Brain microvascular endothelial cell (primary cell): Measurements from ENCODE around the gene TUBB4A.

Experiments
- DNase-seq: peaks from one replicate; pipeline ENCODE4 v3.0.0-alpha.2; 2020
- H3K27ac ChIP-seq: fragments of 250-450 bp; sonication (Bioruptor Pico); 2 replicates; pipeline ENCODE4 v1.5.1; 2020; ENCODE audit warnings: mild to moderate bottlenecking, moderate library complexity
- H3K27me3 ChIP-seq: fragments of 250-450 bp; sonication (Bioruptor Pico); replicated peaks from 2 replicates; pipeline ENCODE4 v1.5.1; 2020; ENCODE audit warnings: mild to moderate bottlenecking
- H3K36me3 ChIP-seq: fragments of 250-450 bp; sonication (Bioruptor Pico); replicated peaks from 2 replicates; pipeline ENCODE4 v1.5.1; 2020; ENCODE audit warnings: mild to moderate bottlenecking
- H3K4me3 ChIP-seq: 2 replicates; pipeline ENCODE4 v1.5.1; 2011; ENCODE audit warnings: low read depth, mild to moderate bottlenecking, control low read depth, low read length, moderate library complexity
- CTCF ChIP-seq: IDR thresholded peaks from 2 replicates; pipeline ENCODE4 v1.5.1; 2011; ENCODE audit warnings: low read depth, mild to moderate bottlenecking, moderate library complexity, low read length, control low read depth, inconsistent platforms; ENCODE audit errors: missing control alignments
- in situ Hi-C: cut with HindIII; loops from 2 replicates; pipeline ENCODE4 v1.10.0; 2017; ENCODE audit warnings: low sequenced_read_pairs, low pct_ligation_motif_present

The TUBB4A gene

GRCh38 chr19:6472713-6473112, 29.4 kb downstream of the TUBB4A start:
- Histone ChIP-seq H3K36me3 (no peaks in the 10 kb centered on the region), H3K27me3 (no peaks in the 10 kb centered on the region)
- TF ChIP-seq CTCF, result no peak

GRCh38 chr19:6471076-6471475, 31.0 kb downstream of the TUBB4A start:
- Histone ChIP-seq H3K27ac (no peak overlapping the region), H3K27me3 (no peaks in the 10 kb centered on the region), H3K36me3 (no peaks in the 10 kb centered on the region), H3K4me3 (no peak overlapping the region)
- DNase-seq, result no peak
- TF ChIP-seq CTCF, result no peak
- in situ Hi-C loops, result no loop called here

More at GRCh38 chr19:6472713-6473112, 29.4 kb downstream of the TUBB4A start:
- Histone ChIP-seq H3K27ac (no peak overlapping the region), H3K4me3 (no peak overlapping the region)
- no peak for DNase-seq
- in situ Hi-C loops, result no loop called here

GRCh38 chr19:6470173-6470572, 31.9 kb downstream of the TUBB4A start:
- no peak for TF ChIP-seq CTCF
- no peaks in the 10 kb centered on the region for H3K36me3 ChIP-seq
- DNase-seq, result no peak
- no peak overlapping the region for H3K27ac ChIP-seq
- no peak overlapping the region for H3K4me3 ChIP-seq
- H3K27me3 ChIP-seq, result peaks cover 4% of the 10 kb centered on the region
- in situ Hi-C loops, result no loop called here

- DNase-seq, result no peak
- in situ Hi-C loops, result no loop called here
- Histone ChIP-seq H3K27ac (no peak overlapping the region), H3K27me3 (peaks cover 18% of the 10 kb centered on the region), H3K36me3 (no peaks in the 10 kb centered on the region), H3K4me3 (no peak overlapping the region)
- no peak for TF ChIP-seq CTCF
Measured at GRCh38 chr19:6467384-6467783, 34.7 kb downstream of the TUBB4A start.

- no peak for TF ChIP-seq CTCF
- H3K4me3 ChIP-seq, result no peak overlapping the region
- DNase-seq, result no peak
- H3K27me3 ChIP-seq, result peaks cover 18% of the 10 kb centered on the region
- no peaks in the 10 kb centered on the region for H3K36me3 ChIP-seq
- H3K27ac ChIP-seq, result no peak overlapping the region
- in situ Hi-C loops, result no loop called here
Measured at GRCh38 chr19:6466526-6467248, 35.4 kb downstream of the TUBB4A start.

- no peak overlapping the region for H3K27ac ChIP-seq
- no peak for DNase-seq
- in situ Hi-C loops, result no loop called here
- H3K4me3 ChIP-seq, result no peak overlapping the region
- TF ChIP-seq CTCF, result no peak
- H3K27me3 ChIP-seq, result peaks cover 18% of the 10 kb centered on the region
- no peaks in the 10 kb centered on the region for H3K36me3 ChIP-seq
Measured at GRCh38 chr19:6465663-6466062, 36.4 kb downstream of the TUBB4A start.
